GM12864 (cell line): Measurements from ENCODE around the gene PLEKHM2.
A peak's percentile ranks its signal among the peaks of the same experiment; 100 is the strongest.

Source experiments
- DNase-seq: peaks from one replicate; pipeline ENCODE4 v3.0.0-alpha.2; 2011; ENCODE audit warnings: low read depth
- H3K4me3 ChIP-seq: 2 replicates; pipeline ENCODE4 v1.5.1; 2011; ENCODE audit warnings: mild to moderate bottlenecking, low read depth, low read length, control low read depth
- CTCF ChIP-seq: IDR thresholded peaks from 2 replicates; pipeline ENCODE4 v1.5.1; 2011; ENCODE audit warnings: low read depth, mild to moderate bottlenecking, moderate library complexity, low read length, control low read depth, inconsistent platforms; ENCODE audit errors: missing control alignments

Gene PLEKHM2

GRCh38 chr1:15737324-15738319 lies 53.5 kb downstream of the PLEKHM2 start:
- no peak for TF ChIP-seq CTCF
- H3K4me3 ChIP-seq = no peak overlapping the region
- DNase-seq = no peak

- H3K4me3 ChIP-seq = no peak overlapping the region
- no peak for TF ChIP-seq CTCF
- DNase-seq = no peak
Observed at GRCh38 chr1:15738416-15739113, 54.4 kb downstream of the PLEKHM2 start.

- no peak for DNase-seq
- TF ChIP-seq CTCF = no peak
- no peak overlapping the region for H3K4me3 ChIP-seq
Observed at GRCh38 chr1:15739259-15739658, 55.1 kb downstream of the PLEKHM2 start.

- no peak for TF ChIP-seq CTCF
- H3K4me3 ChIP-seq = no peak overlapping the region
- DNase-seq = no peak
Observed at GRCh38 chr1:15739745-15740144, 55.6 kb downstream of the PLEKHM2 start.

GRCh38 chr1:15740924-15741850 lies 57.1 kb downstream of the PLEKHM2 start:
- peak; percentile 89 for TF ChIP-seq CTCF
- peak; percentile 33 for DNase-seq
- no peak overlapping the region for H3K4me3 ChIP-seq

- DNase-seq = no peak
- no peak for TF ChIP-seq CTCF
- no peak within 1 kb of the TSS for H3K4me3 ChIP-seq
Observed at GRCh38 chr1:15742339-15742801, 58.2 kb downstream of the PLEKHM2 start, which contains the start of gene TMEM82. TMEM82 (plus strand) TSS chr1:15742499; CDS start chr1:15742560, 61 bp downstream.
